Tibial artery (tissue), 4 donors: ENCODE data around the gene KCNH1.

Experiments used
- DNase-seq, 2 donors: peaks; one replicate each; pipeline ENCODE4 v3.0.0-alpha.2; 2019
- H3K27ac ChIP-seq, 2 donors: fragments of 200-600 bp; sonication (generic) in 1 of 2; 1 replicate in 1 of 2; 2 replicates in 1 of 2; pipeline ENCODE4 v1.5.1; 2018 to 2019; ENCODE audit warnings: mild to moderate bottlenecking in 1 of 2
- H3K27me3 ChIP-seq, 2 donors: fragments of 200-600 bp; sonication (generic) in 1 of 2; one replicate each; pipeline versions ENCODE4 v1.5.1 to v1.6.0; 2016 to 2019
- H3K36me3 ChIP-seq, 3 donors: fragments of 200-600 bp; sonication (generic) in 2 of 3; one replicate each; pipeline ENCODE4 v1.5.1; 2016 to 2019; ENCODE audit warnings: mild to moderate bottlenecking in 2 of 3
- H3K4me1 ChIP-seq, 4 donors: fragments of 200-600 bp; sonication (generic) in 2 of 4; 1 replicate in 3 of 4; 2 replicates in 1 of 4; pipeline ENCODE4 v1.5.1; 2016 to 2019
- H3K4me3 ChIP-seq, 2 donors: fragments of 200-600 bp; sonication (generic) in 1 of 2; 1 replicate in 1 of 2; 2 replicates in 1 of 2; pipeline ENCODE4 v1.5.1; 2018 to 2019; ENCODE audit warnings: mild to moderate bottlenecking in 2 of 2
- H3K9me3 ChIP-seq, 3 donors: fragments of 200-600 bp; sonication (generic) in 1 of 3; one replicate each; pipeline ENCODE4 v1.5.1; 2016 to 2019
- intact Hi-C: fragments of 100-400 bp; cut with DNase I; formaldehyde crosslinking; loops from one replicate; pipeline ENCODE4 v1.15.0; 2023; ENCODE audit warnings: low total_unique reads
- TF ChIP-seq, protein P1 (sequence below), 2 experiments: fragments of 200-600 bp in 1 of 2; fragments of 450-650 bp in 1 of 2; IDR thresholded peaks; one replicate each; pipeline ENCODE4 v1.5.1; 2017 to 2019; ENCODE audit warnings: antibody characterized with exemption in 2 of 2, mild to moderate bottlenecking in 1 of 2, moderate library complexity in 1 of 2

Gene KCNH1

DNA sequence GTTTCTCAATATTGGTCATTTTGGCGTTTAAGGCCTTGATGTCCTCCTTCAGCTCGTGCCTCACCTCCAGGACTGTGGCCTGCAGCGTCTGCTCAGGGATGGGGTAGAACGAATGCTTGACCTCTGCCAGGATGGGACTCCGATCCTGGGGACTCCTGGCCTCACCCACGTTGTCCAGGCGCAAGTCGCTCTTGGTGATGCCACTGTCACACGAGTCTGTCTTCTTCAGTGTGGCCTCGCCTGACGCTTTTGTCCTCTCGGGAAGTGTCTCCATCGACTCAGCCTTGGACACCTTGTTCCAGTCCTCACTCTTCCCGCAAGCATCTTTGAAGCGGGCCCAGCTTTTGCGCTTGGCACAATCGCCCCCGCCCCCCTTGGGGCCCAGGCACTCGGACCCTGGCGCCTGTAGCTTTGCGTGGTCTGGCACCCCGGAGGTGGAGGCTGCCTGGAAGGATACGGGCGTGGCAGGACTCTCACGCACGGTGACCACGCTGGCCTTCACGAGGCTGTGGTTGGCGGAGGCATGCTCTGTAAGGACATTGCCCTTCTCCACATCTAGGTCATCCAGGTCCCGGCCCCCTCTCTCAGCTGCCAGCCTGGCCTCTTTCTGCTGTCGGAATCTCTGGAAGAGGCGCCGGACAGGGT, 450.4 kb downstream of the KCNH1 start:
- no peak overlapping the region for H3K4me3 ChIP-seq
- TF ChIP-seq, protein P1, sequence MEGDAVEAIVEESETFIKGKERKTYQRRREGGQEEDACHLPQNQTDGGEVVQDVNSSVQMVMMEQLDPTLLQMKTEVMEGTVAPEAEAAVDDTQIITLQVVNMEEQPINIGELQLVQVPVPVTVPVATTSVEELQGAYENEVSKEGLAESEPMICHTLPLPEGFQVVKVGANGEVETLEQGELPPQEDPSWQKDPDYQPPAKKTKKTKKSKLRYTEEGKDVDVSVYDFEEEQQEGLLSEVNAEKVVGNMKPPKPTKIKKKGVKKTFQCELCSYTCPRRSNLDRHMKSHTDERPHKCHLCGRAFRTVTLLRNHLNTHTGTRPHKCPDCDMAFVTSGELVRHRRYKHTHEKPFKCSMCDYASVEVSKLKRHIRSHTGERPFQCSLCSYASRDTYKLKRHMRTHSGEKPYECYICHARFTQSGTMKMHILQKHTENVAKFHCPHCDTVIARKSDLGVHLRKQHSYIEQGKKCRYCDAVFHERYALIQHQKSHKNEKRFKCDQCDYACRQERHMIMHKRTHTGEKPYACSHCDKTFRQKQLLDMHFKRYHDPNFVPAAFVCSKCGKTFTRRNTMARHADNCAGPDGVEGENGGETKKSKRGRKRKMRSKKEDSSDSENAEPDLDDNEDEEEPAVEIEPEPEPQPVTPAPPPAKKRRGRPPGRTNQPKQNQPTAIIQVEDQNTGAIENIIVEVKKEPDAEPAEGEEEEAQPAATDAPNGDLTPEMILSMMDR (IDR thresholded peaks at IDR 0.05), result no peak
- H3K27ac ChIP-seq, result no peak overlapping the region
- H3K27me3 ChIP-seq, result no peaks in the 10 kb centered on the region
- intact Hi-C loops, result no loop called here
- H3K4me1 ChIP-seq, result no peaks in the 10 kb centered on the region
- H3K9me3 ChIP-seq, result no peaks in the 10 kb centered on the region
- no peak for DNase-seq
- no peaks in the 10 kb centered on the region for H3K36me3 ChIP-seq

DNA sequence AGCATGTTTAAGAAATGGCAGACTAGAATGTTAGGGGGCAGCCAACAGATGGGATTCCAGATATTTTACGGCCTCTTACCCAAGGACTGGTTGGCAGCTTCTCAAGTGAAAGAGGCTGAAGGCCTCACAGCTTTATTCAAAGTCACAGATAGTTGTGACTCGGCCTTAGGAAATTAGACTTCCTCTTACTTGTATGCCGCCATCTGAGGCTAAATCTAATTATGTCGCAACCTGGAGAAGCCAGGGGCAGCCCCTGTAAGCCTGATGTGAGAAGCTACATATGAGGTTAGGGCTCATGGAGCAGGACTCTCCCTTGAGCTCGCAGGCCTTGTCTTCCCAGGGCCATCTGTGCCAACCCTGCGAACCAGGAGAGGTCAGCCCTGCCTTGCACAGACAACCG, 452.8 kb downstream of the KCNH1 start:
- TF ChIP-seq, protein P1 (IDR thresholded peaks at IDR 0.05), result no peak
- H3K4me3 ChIP-seq, result no peak overlapping the region
- no peak for DNase-seq
- H3K4me1 ChIP-seq, result no peaks in the 10 kb centered on the region
- no peaks in the 10 kb centered on the region for H3K9me3 ChIP-seq
- intact Hi-C loops, result no loop called here
- no peak overlapping the region for H3K27ac ChIP-seq
- no peaks in the 10 kb centered on the region for H3K27me3 ChIP-seq
- no peaks in the 10 kb centered on the region for H3K36me3 ChIP-seq

DNA sequence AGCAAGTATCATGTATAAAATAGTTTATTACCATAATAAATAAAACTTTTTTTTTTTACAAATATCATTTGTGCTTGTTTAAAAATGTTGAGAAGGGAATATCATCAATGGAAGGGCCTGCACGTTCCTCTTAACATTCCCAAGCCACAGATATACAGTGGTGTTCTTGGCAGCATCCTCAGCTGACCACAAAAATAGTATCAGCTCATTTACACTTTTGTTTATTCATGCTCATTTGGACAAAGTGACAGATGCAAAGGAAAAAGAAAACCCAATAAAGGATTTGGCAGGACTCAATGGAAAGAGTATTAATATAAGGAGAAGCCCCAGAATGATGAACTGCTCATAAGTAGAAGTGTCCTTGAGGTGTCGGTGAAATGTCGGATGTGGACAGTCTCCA, 455.6 kb downstream of the KCNH1 start:
- no peaks in the 10 kb centered on the region for H3K4me1 ChIP-seq
- no peaks in the 10 kb centered on the region for H3K27me3 ChIP-seq
- TF ChIP-seq, protein P1 (IDR thresholded peaks at IDR 0.05), result no peak
- H3K36me3 ChIP-seq, result no peaks in the 10 kb centered on the region
- intact Hi-C loops, result no loop called here
- no peak for DNase-seq
- H3K4me3 ChIP-seq, result no peak overlapping the region
- no peak overlapping the region for H3K27ac ChIP-seq
- no peaks in the 10 kb centered on the region for H3K9me3 ChIP-seq

DNA sequence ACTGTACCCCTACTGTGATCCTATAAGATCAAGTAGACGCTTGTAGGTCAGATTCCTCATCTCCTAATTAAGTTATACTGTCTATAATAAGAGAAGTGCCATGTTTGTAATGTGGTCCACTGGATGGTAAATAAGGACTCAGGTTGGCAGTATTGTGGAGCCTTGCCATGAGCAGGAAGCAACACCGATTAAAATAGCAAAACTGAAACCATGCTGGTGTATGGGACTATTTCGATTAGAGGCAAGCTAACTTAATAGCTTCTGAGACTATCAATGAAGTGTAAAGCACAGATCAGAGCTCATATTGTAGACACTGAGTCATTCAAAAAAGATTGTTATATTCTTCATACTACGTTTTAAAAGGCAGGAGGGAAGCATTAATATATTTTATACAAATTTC, 456.4 kb downstream of the KCNH1 start:
- intact Hi-C loops, result no loop called here
- no peak overlapping the region for H3K27ac ChIP-seq
- no peak overlapping the region for H3K4me3 ChIP-seq

DNA sequence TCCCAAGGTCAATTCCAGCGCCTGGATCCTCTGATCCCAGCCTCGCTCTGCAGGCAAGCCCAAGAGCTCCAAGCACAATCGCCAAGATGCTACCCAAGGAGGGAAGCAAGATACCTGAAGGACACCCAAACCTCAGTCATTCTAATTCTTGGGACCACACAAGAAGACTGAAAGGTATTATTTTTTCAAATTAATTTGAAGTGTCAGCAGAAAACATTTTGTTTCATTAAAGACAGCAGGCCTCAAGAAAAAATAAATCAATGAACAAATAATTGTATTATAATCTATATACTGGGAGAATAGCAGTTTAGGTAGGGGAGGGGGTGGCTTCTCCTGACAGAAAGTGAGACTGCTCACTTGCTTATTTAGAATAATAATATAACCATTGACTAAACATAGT, 457.4 kb downstream of the KCNH1 start:
- no peaks in the 10 kb centered on the region for H3K4me1 ChIP-seq
- no peaks in the 10 kb centered on the region for H3K27me3 ChIP-seq
- TF ChIP-seq, protein P1 (IDR thresholded peaks at IDR 0.05), result no peak
- intact Hi-C loops, result no loop called here
- H3K27ac ChIP-seq, result no peak overlapping the region
- H3K36me3 ChIP-seq, result no peaks in the 10 kb centered on the region
- DNase-seq, result no peak
- H3K9me3 ChIP-seq, result no peaks in the 10 kb centered on the region
- no peak overlapping the region for H3K4me3 ChIP-seq

More for the DNA sequence above, 456.4 kb downstream of the KCNH1 start:
- TF ChIP-seq, protein P1 (IDR thresholded peaks at IDR 0.05), result no peak
- DNase-seq, result no peak
- no peaks in the 10 kb centered on the region for H3K9me3 ChIP-seq
- no peaks in the 10 kb centered on the region for H3K4me1 ChIP-seq
- H3K36me3 ChIP-seq, result no peaks in the 10 kb centered on the region
- no peaks in the 10 kb centered on the region for H3K27me3 ChIP-seq

DNA sequence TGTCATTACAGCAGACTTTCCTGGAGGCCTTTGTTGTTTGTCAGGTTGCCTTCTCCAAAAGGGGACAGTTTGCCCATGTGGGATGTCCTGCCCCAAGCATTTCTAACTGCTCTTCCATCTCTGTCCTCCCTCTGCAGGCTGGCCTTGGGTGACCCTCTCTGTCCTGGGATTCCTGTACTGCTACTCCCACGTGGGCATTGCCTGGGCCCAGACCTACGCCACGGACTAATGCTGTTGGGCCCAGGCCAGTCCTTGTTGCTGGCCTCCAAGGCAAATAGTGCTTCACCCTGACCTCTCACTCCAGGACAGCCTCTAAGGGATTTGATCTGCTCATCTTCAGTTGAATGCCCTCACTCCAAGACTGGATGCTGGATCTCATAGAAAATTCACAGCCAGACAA, 459.8 kb downstream of the KCNH1 start:
- Histone ChIP-seq H3K4me1 (no peaks in the 10 kb centered on the region), H3K27ac (no peak overlapping the region), H3K36me3 (no peaks in the 10 kb centered on the region), H3K4me3 (no peak overlapping the region), H3K9me3 (no peaks in the 10 kb centered on the region), H3K27me3 (no peaks in the 10 kb centered on the region)
- intact Hi-C loops, result no loop called here
- TF ChIP-seq, protein P1 (IDR thresholded peaks at IDR 0.05), result no peak
- no peak for DNase-seq
